ENCODE measurements around the gene PPP1R12A. TPM values are rescaled to one million over a fixed set of nuclear protein-coding genes. Genes with fewer than 3 reads are reported as not detected.

PPP1R12A gene
- total RNA-seq, 3 donors from 2014 or later (not counting 1 experiment from before 2014, with no cell fraction given): 145 to 192 (median 185) TPM

- DNase-seq: peak; percentile 44 to 66
- WGBS (ENCODE audit: insufficient coverage): under 1% methylated on average over 52 of the region's 53 CpGs
- H3K27ac Mint-ChIP-seq: peak overlapping the region; percentile 86 to 100
- Histone ChIP-seq H3K36me3 (ENCODE audit: control insufficient read depth, insufficient read depth, low read length) (no peaks in the 10 kb centered on the region), H3K4me1 (ENCODE audit: control insufficient read depth, insufficient read depth, low read length) (peaks cover 3% of the 10 kb centered on the region), H3K27ac (ENCODE audit: low read length) (peak overlapping the region; percentile 99), H3K4me3 (ENCODE audit: low read length) (peak overlapping the region; percentile 100), H3K9me3 (ENCODE audit: control insufficient read depth, insufficient read depth, low read length) (no peaks in the 10 kb centered on the region), H3K27me3 (ENCODE audit: control insufficient read depth, insufficient read depth, low read length) (no peaks in the 10 kb centered on the region)
- H3K36me3 Mint-ChIP-seq: no peaks in the 10 kb centered on the region
- peak overlapping the region; percentile 86 for H3K4me3 Mint-ChIP-seq
- peaks cover 48 to 54% of the 10 kb centered on the region in 2 donors for H3K4me1 Mint-ChIP-seq
- no peaks in the 10 kb centered on the region for H3K27me3 Mint-ChIP-seq (ENCODE audit: low read depth in 2 of 2)
- TF ChIP-seq, protein P1, sequence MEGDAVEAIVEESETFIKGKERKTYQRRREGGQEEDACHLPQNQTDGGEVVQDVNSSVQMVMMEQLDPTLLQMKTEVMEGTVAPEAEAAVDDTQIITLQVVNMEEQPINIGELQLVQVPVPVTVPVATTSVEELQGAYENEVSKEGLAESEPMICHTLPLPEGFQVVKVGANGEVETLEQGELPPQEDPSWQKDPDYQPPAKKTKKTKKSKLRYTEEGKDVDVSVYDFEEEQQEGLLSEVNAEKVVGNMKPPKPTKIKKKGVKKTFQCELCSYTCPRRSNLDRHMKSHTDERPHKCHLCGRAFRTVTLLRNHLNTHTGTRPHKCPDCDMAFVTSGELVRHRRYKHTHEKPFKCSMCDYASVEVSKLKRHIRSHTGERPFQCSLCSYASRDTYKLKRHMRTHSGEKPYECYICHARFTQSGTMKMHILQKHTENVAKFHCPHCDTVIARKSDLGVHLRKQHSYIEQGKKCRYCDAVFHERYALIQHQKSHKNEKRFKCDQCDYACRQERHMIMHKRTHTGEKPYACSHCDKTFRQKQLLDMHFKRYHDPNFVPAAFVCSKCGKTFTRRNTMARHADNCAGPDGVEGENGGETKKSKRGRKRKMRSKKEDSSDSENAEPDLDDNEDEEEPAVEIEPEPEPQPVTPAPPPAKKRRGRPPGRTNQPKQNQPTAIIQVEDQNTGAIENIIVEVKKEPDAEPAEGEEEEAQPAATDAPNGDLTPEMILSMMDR (IDR thresholded peaks at IDR 0.05): no peak
- ATAC-seq: peak; percentile 15 to 35 (median 22)
- H3K9me3 Mint-ChIP-seq: no peaks in the 10 kb centered on the region
- intact Hi-C loops (cut with micrococcal nuclease): loop anchor here (1.0 to 2.0 kb wide), 2 partner anchors 47 to 252 kb away; no protein-coding TSS in a partner anchor
These were observed 446 bp downstream of the PPP1R12A start for GRCh38 chr12:79934281-79935020.

GRCh38 chr12:79933532-79934264, 1.2 kb downstream of the PPP1R12A start:
- intact Hi-C loops (cut with micrococcal nuclease): loop anchor here (2.0 kb wide), 1 partner anchor 253 kb away; no protein-coding TSS in a partner anchor
- Mint-ChIP-seq H3K36me3 (no peaks in the 10 kb centered on the region), H3K27me3 (ENCODE audit: low read depth in 2 of 2) (no peaks in the 10 kb centered on the region), H3K9me3 (no peaks in the 10 kb centered on the region), H3K4me1 (peaks cover 54 to 58% of the 10 kb centered on the region in 2 donors), H3K4me3 (peak overlapping the region; percentile 86), H3K27ac (peak overlapping the region; percentile 86 to 100)
- Histone ChIP-seq H3K27ac (ENCODE audit: low read length) (peak overlapping the region; percentile 99), H3K4me1 (ENCODE audit: control insufficient read depth, insufficient read depth, low read length) (peaks cover 7% of the 10 kb centered on the region), H3K27me3 (ENCODE audit: control insufficient read depth, insufficient read depth, low read length) (no peaks in the 10 kb centered on the region), H3K9me3 (ENCODE audit: control insufficient read depth, insufficient read depth, low read length) (no peaks in the 10 kb centered on the region), H3K4me3 (ENCODE audit: low read length) (peak overlapping the region; percentile 100), H3K36me3 (ENCODE audit: control insufficient read depth, insufficient read depth, low read length) (no peaks in the 10 kb centered on the region)
- WGBS (ENCODE audit: insufficient coverage): under 1% methylated on average over 15 of the region's 15 CpGs
- peak in 1 of 3 donors; percentile 4 for ATAC-seq
- peak in 1 of 2 donors; percentile 53 for DNase-seq
- TF ChIP-seq, protein P1 (IDR thresholded peaks at IDR 0.05): no peak

- H3K4me3 ChIP-seq (ENCODE audit: low read length): peak overlapping the region; percentile 100
- no peaks in the 10 kb centered on the region for H3K36me3 Mint-ChIP-seq
- peaks cover 10% of the 10 kb centered on the region for H3K4me1 ChIP-seq (ENCODE audit: control insufficient read depth, insufficient read depth, low read length)
These were observed 1.9 kb downstream of the PPP1R12A start for GRCh38 chr12:79933043-79933442.

More at GRCh38 chr12:79933043-79933442, 1.9 kb downstream of the PPP1R12A start:
- no peaks in the 10 kb centered on the region for H3K9me3 Mint-ChIP-seq
- H3K27me3 Mint-ChIP-seq (ENCODE audit: low read depth in 2 of 2): no peaks in the 10 kb centered on the region
- Histone ChIP-seq H3K9me3 (ENCODE audit: control insufficient read depth, insufficient read depth, low read length) (no peaks in the 10 kb centered on the region), H3K27ac (ENCODE audit: low read length) (peak overlapping the region; percentile 99), H3K27me3 (ENCODE audit: control insufficient read depth, insufficient read depth, low read length) (no peaks in the 10 kb centered on the region), H3K36me3 (ENCODE audit: control insufficient read depth, insufficient read depth, low read length) (no peaks in the 10 kb centered on the region)
- TF ChIP-seq, protein P1 (IDR thresholded peaks at IDR 0.05): no peak
- peaks cover 61 to 64% of the 10 kb centered on the region in 2 donors for H3K4me1 Mint-ChIP-seq
- intact Hi-C loops (cut with micrococcal nuclease): no loop called here
- ATAC-seq: no peak
- H3K4me3 Mint-ChIP-seq: peak overlapping the region; percentile 86
- peak overlapping the region; percentile 86 to 100 for H3K27ac Mint-ChIP-seq
- WGBS (ENCODE audit: insufficient coverage): no CpG with 5 or more reads among the region's 2 CpGs
- DNase-seq: no peak

Data from natural killer cell (primary cell).